Fibroblast of lung (primary cell): ENCODE results near the gene NECAB3. TPM values are rescaled to one million over a fixed set of nuclear protein-coding genes. Genes with fewer than 3 reads are reported as not detected.
A peak's percentile ranks its signal among the peaks of the same experiment; 100 is the strongest.

Source experiments
- DNase-seq, 2 donors: peaks; one replicate each; pipeline versions ENCODE4 v3.0.0 to v3.0.0-alpha.2; 2010; ENCODE audit warnings: low read depth in 2 of 2
- H2AFZ ChIP-seq: 2 replicates; pipeline ENCODE4 v1.5.1; 2012; ENCODE audit warnings: low read length, control low read depth, inconsistent platforms
- H3K27ac ChIP-seq: 2 replicates; pipeline ENCODE4 v1.5.1; 2011; ENCODE audit warnings: low read length, control low read depth; ENCODE audit not compliant: insufficient read depth
- H3K27me3 ChIP-seq: 2 replicates; pipeline ENCODE4 v1.5.1; 2011; ENCODE audit warnings: mild to moderate bottlenecking, low read length; ENCODE audit not compliant: control insufficient read depth, insufficient read depth
- H3K36me3 ChIP-seq: 2 replicates; pipeline ENCODE4 v1.5.1; 2011; ENCODE audit warnings: low read length; ENCODE audit not compliant: control insufficient read depth, insufficient read depth
- H3K4me1 ChIP-seq: 2 replicates; pipeline ENCODE4 v1.5.1; 2011; ENCODE audit warnings: low read length; ENCODE audit not compliant: control insufficient read depth, insufficient read depth; ENCODE audit errors: extremely low read depth
- H3K4me2 ChIP-seq: 2 replicates; pipeline ENCODE4 v1.5.1; 2011; ENCODE audit warnings: low read length, control low read depth; ENCODE audit not compliant: insufficient read depth; ENCODE audit errors: extremely low read depth
- H3K4me3 ChIP-seq, 4 experiments: fragments of 200-600 bp in 1 of 4; sonication (generic) in 1 of 4; replicated peaks in 1 of 4; 2 replicates each; pipeline ENCODE4 v1.5.1; 2011 to 2016; ENCODE audit warnings: low read length in 4 of 4, low read depth in 3 of 4, mild to moderate bottlenecking in 3 of 4, control low read depth in 2 of 4, inconsistent platforms in 1 of 4, mixed read lengths in 1 of 4; ENCODE audit not compliant: insufficient read depth in 1 of 4; ENCODE audit errors: control extremely low read depth in 1 of 4
- H3K79me2 ChIP-seq: 2 replicates; pipeline ENCODE4 v1.5.1; 2012; ENCODE audit warnings: mild to moderate bottlenecking, low read length, inconsistent platforms; ENCODE audit not compliant: control insufficient read depth, insufficient read depth
- H3K9ac ChIP-seq: 2 replicates; pipeline ENCODE4 v1.5.1; 2011; ENCODE audit warnings: mild to moderate bottlenecking, low read length, control low read depth; ENCODE audit not compliant: insufficient read depth
- H3K9me3 ChIP-seq: 2 replicates; pipeline ENCODE4 v1.5.1; 2012; ENCODE audit warnings: low read depth, low read length; ENCODE audit not compliant: control insufficient read depth, insufficient read depth
- H4K20me1 ChIP-seq: 2 replicates; pipeline ENCODE4 v1.5.1; 2011; ENCODE audit warnings: low read length; ENCODE audit not compliant: control insufficient read depth, insufficient read depth; ENCODE audit errors: extremely low read depth
- CTCF ChIP-seq, 2 donors: IDR thresholded peaks in 1 of 2; conservative IDR thresholded peaks in 1 of 2; 1 replicate in 1 of 2; 2 replicates in 1 of 2; pipeline ENCODE4 v1.5.1; 2011 to 2012; ENCODE audit warnings: low read length in 2 of 2, control low read depth in 1 of 2, inconsistent platforms in 1 of 2, low read depth in 1 of 2, mild to moderate bottlenecking in 1 of 2
- EZH2 ChIP-seq: IDR thresholded peaks from 2 replicates; pipeline ENCODE4 v1.5.1; 2012; ENCODE audit warnings: low read length, control low read depth, mild to moderate bottlenecking; ENCODE audit errors: missing control alignments
- polyA plus RNA-seq, 2 donors: library from polyadenylated mRNA; depleted of rRNA in 1 of 2; stranded (reverse) in 1 of 2; unstranded in 1 of 2; fragments of >200 nt; gene quantifications; 2 replicates each; pipeline ENCODE4 v1.2.1, GENCODE V29; 2011 to 2012; ENCODE audit warnings: missing spikeins in 1 of 2
- total RNA-seq: library from RNA; depleted of rRNA; stranded (reverse); fragments of >200 nt; gene quantifications from 2 replicates; pipeline ENCODE4 v1.2.1, GENCODE V29; 2014

NECAB3 gene
- total and polyA plus RNA-seq, 2 donors (not counting 1 experiment from before 2014, with no cell fraction given): 5.1 to 20.5 TPM

GRCh38 chr20:33675136-33675959 lies 1.1 kb upstream of the NECAB3 start:
- peaks cover 4% of the 10 kb centered on the region for H3K36me3 ChIP-seq
- H3K4me2 ChIP-seq: peak overlapping the region; percentile 86
- peak overlapping the region; percentile 14 to 72 (median 58) for H3K4me3 ChIP-seq
- no peaks in the 10 kb centered on the region for H4K20me1 ChIP-seq
- peak overlapping the region; percentile 73 for H2AFZ ChIP-seq
- H3K9ac ChIP-seq: no peak overlapping the region
- no peaks in the 10 kb centered on the region for H3K79me2 ChIP-seq
- TF ChIP-seq EZH2 (no peak), CTCF (conservative IDR thresholded peaks at IDR 0.05 in 1 of 2, IDR thresholded peaks at IDR 0.05 in 1 of 2; ENCODE audit: low read depth in 1 of 2, low read length in 2 of 2) (no peak)
- H3K27ac ChIP-seq: peak overlapping the region; percentile 42
- DNase-seq: peak in 1 of 2 donors; percentile 58
- H3K9me3 ChIP-seq: no peaks in the 10 kb centered on the region
- H3K4me1 ChIP-seq: peaks cover 17% of the 10 kb centered on the region
- H3K27me3 ChIP-seq: no peaks in the 10 kb centered on the region

GRCh38 chr20:33673410-33674293 lies 576 bp downstream of the NECAB3 start:
- Histone ChIP-seq H3K9me3 (no peaks in the 10 kb centered on the region), H3K79me2 (no peaks in the 10 kb centered on the region), H2AFZ (no peak overlapping the region), H3K27ac (peak overlapping the region; percentile 54), H3K36me3 (peaks cover 6% of the 10 kb centered on the region), H4K20me1 (no peaks in the 10 kb centered on the region), H3K4me2 (peak overlapping the region; percentile 87), H3K9ac (peak overlapping the region; percentile 55), H3K4me1 (peaks cover 19% of the 10 kb centered on the region), H3K4me3 (peak overlapping the region; percentile 52 to 76 (median 63)), H3K27me3 (no peaks in the 10 kb centered on the region)
- TF ChIP-seq CTCF (conservative IDR thresholded peaks at IDR 0.05 in 1 of 2, IDR thresholded peaks at IDR 0.05 in 1 of 2; ENCODE audit: low read depth in 1 of 2, low read length in 2 of 2) (no peak), EZH2 (no peak)
- DNase-seq: peak in 1 of 2 donors; percentile 37

- no peaks in the 10 kb centered on the region for H3K79me2 ChIP-seq
Observed at GRCh38 chr20:33673114-33673409, 1.2 kb downstream of the NECAB3 start.

More at GRCh38 chr20:33673114-33673409, 1.2 kb downstream of the NECAB3 start:
- no peak for TF ChIP-seq CTCF (conservative IDR thresholded peaks at IDR 0.05 in 1 of 2, IDR thresholded peaks at IDR 0.05 in 1 of 2; ENCODE audit: low read depth in 1 of 2, low read length in 2 of 2)
- TF ChIP-seq EZH2: no peak
- DNase-seq: no peak
- Histone ChIP-seq H3K4me2 (peak overlapping the region; percentile 87), H3K27ac (no peak overlapping the region), H3K9ac (no peak overlapping the region), H4K20me1 (no peaks in the 10 kb centered on the region), H3K36me3 (peaks cover 7% of the 10 kb centered on the region), H2AFZ (no peak overlapping the region), H3K4me1 (peaks cover 19% of the 10 kb centered on the region), H3K4me3 (peak overlapping the region; percentile 52 to 76 (median 63)), H3K9me3 (no peaks in the 10 kb centered on the region), H3K27me3 (no peaks in the 10 kb centered on the region)
